Upper lobe of left lung (tissue), 6 donors: ENCODE results near the gene REC114. TPM values are rescaled to one million over a fixed set of nuclear protein-coding genes. Genes with fewer than 3 reads are reported as not detected.

Source experiments
- ATAC-seq, 2 donors: fragments of 200-7000 bp; cut with Tn5 transposase; one replicate each; pipeline ENCODE4 v1.9.1; 2022; ENCODE audit warnings: mild to moderate bottlenecking in 2 of 2, moderate library complexity in 2 of 2; ENCODE audit not compliant: low FRiP score in 2 of 2
- DNase-seq, 2 donors: peaks; one replicate each; pipeline ENCODE4 v3.0.0-alpha.2; 2019 to 2020
- H3K27ac ChIP-seq, 4 donors: fragments of 200-600 bp; sonication (generic); one replicate each; pipeline ENCODE4 v1.5.1; 2016 to 2019
- H3K27me3 ChIP-seq, 4 donors: fragments of 200-600 bp; sonication (generic); one replicate each; pipeline ENCODE4 v1.5.1; 2017 to 2019
- H3K36me3 ChIP-seq, 4 donors: fragments of 200-600 bp; sonication (generic); one replicate each; pipeline ENCODE4 v1.5.1; 2016 to 2019
- H3K4me1 ChIP-seq, 4 donors: fragments of 200-600 bp; sonication (generic); one replicate each; pipeline ENCODE4 v1.5.1; 2018 to 2019
- H3K4me3 ChIP-seq, 4 donors: fragments of 200-600 bp; sonication (generic); one replicate each; pipeline ENCODE4 v1.5.1; 2017 to 2019; ENCODE audit warnings: mild to moderate bottlenecking in 2 of 4, moderate library complexity in 1 of 4
- H3K9me3 ChIP-seq, 4 donors: fragments of 200-600 bp; sonication (generic); one replicate each; pipeline ENCODE4 v1.5.1; 2018 to 2019
- CTCF ChIP-seq, 6 experiments: fragments of 450-650 bp in 4 of 6; fragments of 200-600 bp in 2 of 6; sonication (generic) in 2 of 6; IDR thresholded peaks; one replicate each; pipeline ENCODE4 v1.5.1; 2016 to 2019; ENCODE audit warnings: antibody characterized with exemption in 6 of 6
- EP300 ChIP-seq, 4 donors: sonication (generic); formaldehyde crosslinking; IDR thresholded peaks; one replicate each; pipeline ENCODE4 v1.5.1; 2017; ENCODE audit warnings: antibody characterized with exemption in 4 of 4, control low read depth in 2 of 4
- POLR2A ChIP-seq, 4 donors: fragments of 450-650 bp; IDR thresholded peaks; one replicate each; pipeline ENCODE4 v1.5.1; 2016 to 2017; ENCODE audit warnings: antibody characterized with exemption in 4 of 4, mild to moderate bottlenecking in 2 of 4
- POLR2AphosphoS5 ChIP-seq, 2 donors: sonication (generic); formaldehyde crosslinking; IDR thresholded peaks; one replicate each; pipeline ENCODE4 v1.5.1; 2017; ENCODE audit warnings: antibody characterized with exemption in 2 of 2
- WGBS, 2 donors: methylation state at CpG; one replicate each; pipeline ENCODE4 v1.1.5; 2017 to 2018; 5-methylcytosine and 5-hydroxymethylcytosine counted together
- total RNA-seq, 6 donors: library from RNA; depleted of rRNA in 4 of 6; stranded (reverse); fragments of >200 nt in 4 of 6; gene quantifications; one replicate each; pipeline versions ENCODE4 v1.1.0 to v1.2.1, GENCODE V29; 2016 to 2021
- donor health status: DM: no; HTN: no; CAD: no; lungs with moderate emphysema.
- donor health status: DM: no; HTN: yes; CAD: no; lungs with severe emphysema.

REC114 gene
- total RNA-seq, 6 donors from 2014 or later: not detected

DNA sequence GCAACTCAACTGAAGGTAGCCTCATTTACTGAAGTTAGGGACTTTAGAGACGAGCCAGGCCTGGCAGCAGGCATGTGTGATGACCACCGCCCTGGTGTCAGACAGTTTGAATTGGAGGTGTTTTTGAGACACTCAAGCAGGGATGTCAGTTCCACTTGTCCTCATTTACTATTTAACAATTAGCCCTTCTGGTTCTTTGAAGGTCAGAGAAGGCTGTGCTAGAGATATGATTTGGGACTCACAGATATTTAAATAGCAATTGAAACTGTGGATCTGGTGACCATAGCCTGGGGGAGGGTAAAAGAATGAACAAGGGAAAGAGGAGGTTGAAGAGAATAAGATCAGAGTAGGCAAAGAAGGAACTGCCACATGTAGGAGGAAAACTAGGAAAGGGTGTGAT, 74.6 kb downstream of the REC114 start:
- no peaks in the 10 kb centered on the region for H3K36me3 ChIP-seq
- no peak overlapping the region for H3K27ac ChIP-seq
- 84 to 87% methylated on average over 2 of the region's 2 CpGs for WGBS, 2 donors
- DNase-seq (no peak), ATAC-seq (no peak)
- no peak for TF ChIP-seq POLR2AphosphoS5 (IDR thresholded peaks at IDR 0.05)
- TF ChIP-seq POLR2A (IDR thresholded peaks at IDR 0.05): no peak
- TF ChIP-seq EP300 (IDR thresholded peaks at IDR 0.05): no peak
- TF ChIP-seq CTCF (IDR thresholded peaks at IDR 0.05): no peak
- H3K4me1 ChIP-seq: no peaks in the 10 kb centered on the region
- H3K27me3 ChIP-seq: no peaks in the 10 kb centered on the region
- no peaks in the 10 kb centered on the region for H3K9me3 ChIP-seq
- no peak overlapping the region for H3K4me3 ChIP-seq

GRCh38 chr15:73518180-73518862, 75.4 kb downstream of the REC114 start:
- H3K9me3 ChIP-seq: no peaks in the 10 kb centered on the region
- H3K27ac ChIP-seq: no peak overlapping the region
- H3K27me3 ChIP-seq: no peaks in the 10 kb centered on the region
- no peak for DNase-seq
- no peaks in the 10 kb centered on the region for H3K4me1 ChIP-seq
- WGBS, 2 donors: 73 to 75% methylated on average over 3 of the region's 3 CpGs
- no peaks in the 10 kb centered on the region for H3K36me3 ChIP-seq
- TF ChIP-seq CTCF (IDR thresholded peaks at IDR 0.05) (no peak), EP300 (IDR thresholded peaks at IDR 0.05) (no peak), POLR2A (IDR thresholded peaks at IDR 0.05) (no peak)
- ATAC-seq: no peak
- no peak overlapping the region for H3K4me3 ChIP-seq

DNA sequence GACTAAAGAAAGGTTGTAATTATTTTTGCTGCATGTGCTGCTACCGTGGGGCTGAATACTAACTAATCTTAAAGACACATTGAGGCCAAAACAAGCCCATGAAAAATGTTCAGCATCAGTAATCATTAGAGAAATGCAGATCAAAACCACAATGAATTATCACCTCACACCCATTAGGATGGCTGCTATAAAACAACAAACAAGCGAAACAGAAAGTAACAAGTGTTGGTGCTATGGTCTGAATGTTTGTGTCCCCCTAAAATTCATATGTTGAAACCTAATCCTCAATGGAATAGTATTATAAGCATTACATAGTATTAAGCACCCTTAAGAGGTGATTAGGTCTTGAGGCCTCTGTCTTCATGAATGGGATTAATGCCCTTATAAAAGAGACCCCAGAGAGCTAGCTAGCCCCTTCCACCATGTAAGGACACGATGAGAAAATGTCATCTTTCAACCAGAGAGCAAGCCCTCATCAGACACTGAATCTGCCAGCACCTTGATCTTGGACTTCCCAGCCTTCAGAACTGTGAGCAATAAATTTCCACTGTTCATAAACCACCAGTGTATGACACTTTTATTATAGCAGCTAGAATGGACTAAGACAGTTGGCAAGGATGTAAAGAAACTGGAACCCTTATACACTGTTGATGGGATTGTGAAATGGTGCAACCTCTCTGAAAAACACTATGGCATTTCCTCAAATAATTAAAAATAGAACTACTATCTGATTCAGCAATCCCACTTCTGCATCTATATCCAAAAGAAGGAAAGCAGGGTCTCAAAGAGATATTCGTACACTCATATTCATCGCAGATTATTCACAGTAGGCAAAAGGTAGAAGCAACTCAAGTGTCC, 76.1 kb downstream of the REC114 start:
- Histone ChIP-seq H3K4me1 (no peaks in the 10 kb centered on the region), H3K36me3 (no peaks in the 10 kb centered on the region), H3K27me3 (no peaks in the 10 kb centered on the region), H3K9me3 (no peaks in the 10 kb centered on the region), H3K4me3 (no peak overlapping the region), H3K27ac (no peak overlapping the region)
- ATAC-seq: no peak
- TF ChIP-seq POLR2AphosphoS5 (IDR thresholded peaks at IDR 0.05) (no peak), EP300 (IDR thresholded peaks at IDR 0.05) (no peak), POLR2A (IDR thresholded peaks at IDR 0.05) (no peak), CTCF (IDR thresholded peaks at IDR 0.05) (no peak)
- 87 to 89% methylated on average over 5 of the region's 5 CpGs for WGBS, 2 donors
- no peak for DNase-seq

GRCh38 chr15:73522011-73522410, 79.0 kb downstream of the REC114 start:
- no peak for ATAC-seq
- Histone ChIP-seq H3K9me3 (no peaks in the 10 kb centered on the region), H3K27me3 (no peaks in the 10 kb centered on the region), H3K36me3 (no peaks in the 10 kb centered on the region), H3K27ac (no peak overlapping the region), H3K4me3 (no peak overlapping the region), H3K4me1 (no peaks in the 10 kb centered on the region)
- 88 to 91% methylated on average over 1 of the region's 1 CpG for WGBS, 2 donors
- DNase-seq: no peak
- TF ChIP-seq POLR2A (IDR thresholded peaks at IDR 0.05) (no peak), CTCF (IDR thresholded peaks at IDR 0.05) (no peak)
